GM23338 (cell line): ENCODE results near the gene TMEM63A. TPM values are rescaled to one million over a fixed set of nuclear protein-coding genes. Genes with fewer than 3 reads are reported as not detected.

Source experiments
- ATAC-seq: fragments of 200-7000 bp; cut with Tn5 transposase; 3 replicates; pipeline ENCODE4 v1.9.1; 2020
- DNase-seq: peaks from one replicate; pipeline ENCODE4 v3.0.0-alpha.2; 2015; ENCODE audit warnings: low spot score
- H2AFZ ChIP-seq: fragments of 200-600 bp; sonication (generic); 2 replicates; pipeline ENCODE4 v1.8.0; 2016; ENCODE audit warnings: antibody characterized with exemption, mild to moderate bottlenecking, moderate library complexity
- H3F3A ChIP-seq: fragments of 200-600 bp; sonication (generic); replicated peaks from 2 replicates; pipeline ENCODE4 v1.8.0; 2017; ENCODE audit warnings: antibody characterized with exemption, mixed run types, low read depth
- H3K27ac ChIP-seq: fragments of 200-600 bp; sonication (generic); 2 replicates; pipeline ENCODE4 v1.6.1; 2016; ENCODE audit warnings: low read depth
- H3K27me3 ChIP-seq: fragments of 200-600 bp; sonication (generic); 2 replicates; pipeline ENCODE4 v1.8.0; 2016; ENCODE audit warnings: mild to moderate bottlenecking, mixed run types, moderate library complexity; ENCODE audit not compliant: insufficient read depth
- H3K36me3 ChIP-seq: fragments of 200-600 bp; sonication (generic); 2 replicates; pipeline ENCODE4 v1.8.0; 2016; ENCODE audit warnings: mild to moderate bottlenecking; ENCODE audit not compliant: insufficient read depth
- H3K4me1 ChIP-seq: fragments of 200-600 bp; sonication (generic); 2 replicates; pipeline ENCODE4 v1.8.0; 2016; ENCODE audit warnings: mild to moderate bottlenecking, moderate library complexity; ENCODE audit not compliant: insufficient read depth
- H3K4me2 ChIP-seq: fragments of 200-600 bp; sonication (generic); 2 replicates; pipeline ENCODE4 v1.7.1; 2017; ENCODE audit warnings: mixed run types
- H3K4me3 ChIP-seq: fragments of 200-600 bp; sonication (generic); 2 replicates; pipeline ENCODE4 v1.6.1; 2016; ENCODE audit warnings: mixed run types
- H3K79me2 ChIP-seq: fragments of 200-600 bp; sonication (generic); replicated peaks from 2 replicates; pipeline ENCODE4 v1.8.0; 2017; ENCODE audit warnings: mild to moderate bottlenecking; ENCODE audit not compliant: insufficient read depth
- H3K9me2 ChIP-seq: fragments of 200-600 bp; sonication (generic); 2 replicates; pipeline ENCODE4 v1.8.0; 2017; ENCODE audit not compliant: insufficient read depth
- H4K20me1 ChIP-seq: fragments of 200-600 bp; sonication (generic); replicated peaks from 2 replicates; pipeline ENCODE4 v1.8.0; 2017; ENCODE audit warnings: mild to moderate bottlenecking; ENCODE audit not compliant: insufficient read depth
- H3K27ac Mint-ChIP-seq: 2 replicates; pipeline ENCODE4 v1.8.0; 2020; ENCODE audit warnings: inconsistent platforms, mild to moderate bottlenecking, moderate library complexity, mixed read lengths
- H3K27me3 Mint-ChIP-seq: 3 replicates; pipeline ENCODE4 v1.8.0; 2022; ENCODE audit warnings: low read depth, mild to moderate bottlenecking, moderate library complexity, mixed read lengths, inconsistent platforms; ENCODE audit not compliant: insufficient read depth, poor library complexity
- H3K36me3 Mint-ChIP-seq: 3 replicates; pipeline ENCODE4 v1.8.0; 2021; ENCODE audit warnings: low read depth, mild to moderate bottlenecking, inconsistent platforms, moderate library complexity, mixed read lengths
- H3K4me1 Mint-ChIP-seq: 3 replicates; pipeline ENCODE4 v1.8.0; 2020; ENCODE audit warnings: mild to moderate bottlenecking, inconsistent platforms, mixed read lengths
- H3K4me3 Mint-ChIP-seq: 3 replicates; pipeline ENCODE4 v1.8.0; 2021; ENCODE audit warnings: moderate library complexity, mild to moderate bottlenecking, inconsistent platforms, mixed read lengths
- H3K9me3 Mint-ChIP-seq: 3 replicates; pipeline ENCODE4 v1.8.0; 2020; ENCODE audit warnings: moderate library complexity, mild to moderate bottlenecking, inconsistent platforms, mixed read lengths
- EZH2phosphoT487 ChIP-seq: fragments of 200-600 bp; sonication (generic); IDR thresholded peaks from one replicate; pipeline ENCODE4 v1.8.1; 2018; ENCODE audit warnings: antibody characterized with exemption; ENCODE audit not compliant: unreplicated experiment
- NANOG ChIP-seq: IDR thresholded peaks from 2 replicates; pipeline ENCODE4 v1.6.1; 2016; ENCODE audit warnings: antibody characterized with exemption, borderline replicate concordance
- POLR2AphosphoS5 ChIP-seq: IDR thresholded peaks from 2 replicates; pipeline ENCODE4 v1.6.1; 2016; ENCODE audit warnings: antibody characterized with exemption, low read depth
- ZNF114 ChIP-seq: fragments of 250-450 bp; sonication (Bioruptor Pico); IDR thresholded peaks from 2 replicates; pipeline ENCODE4 v1.5.0; 2020; ENCODE audit warnings: mild to moderate bottlenecking, moderate library complexity
- polyA plus RNA-seq: library from polyadenylated mRNA; unstranded; fragments of >200 nt; fragmentation: Nextera tagmentation; extraction: Ambion mirVana; gene quantifications from 2 replicates; pipeline ENCODE4 v1.2.1, GENCODE V29; 2016
- total RNA-seq: library from RNA; depleted of rRNA; stranded (reverse); fragments of >200 nt; shearing (Covaris generic); gene quantifications from 2 replicates; pipeline ENCODE4 v1.2.3, GENCODE V29; 2014
- TF ChIP-seq, protein P1 (sequence below): fragments of 250-450 bp; sonication (Bioruptor Pico); IDR thresholded peaks from 2 replicates; pipeline ENCODE4 v1.5.0; 2020; ENCODE audit warnings: mild to moderate bottlenecking, moderate library complexity
- TF ChIP-seq, protein P2 (sequence below): IDR thresholded peaks from 2 replicates; pipeline ENCODE4 v1.6.1; 2016; ENCODE audit warnings: antibody characterized with exemption
- TF ChIP-seq, protein P3 (sequence below): IDR thresholded peaks from one replicate; pipeline ENCODE4 v1.6.1; 2018; ENCODE audit warnings: antibody characterized with exemption; ENCODE audit not compliant: unreplicated experiment

The TMEM63A gene
- total and polyA plus RNA-seq, 2 experiments from 2014 or later: 31.7 to 76.9 TPM

DNA sequence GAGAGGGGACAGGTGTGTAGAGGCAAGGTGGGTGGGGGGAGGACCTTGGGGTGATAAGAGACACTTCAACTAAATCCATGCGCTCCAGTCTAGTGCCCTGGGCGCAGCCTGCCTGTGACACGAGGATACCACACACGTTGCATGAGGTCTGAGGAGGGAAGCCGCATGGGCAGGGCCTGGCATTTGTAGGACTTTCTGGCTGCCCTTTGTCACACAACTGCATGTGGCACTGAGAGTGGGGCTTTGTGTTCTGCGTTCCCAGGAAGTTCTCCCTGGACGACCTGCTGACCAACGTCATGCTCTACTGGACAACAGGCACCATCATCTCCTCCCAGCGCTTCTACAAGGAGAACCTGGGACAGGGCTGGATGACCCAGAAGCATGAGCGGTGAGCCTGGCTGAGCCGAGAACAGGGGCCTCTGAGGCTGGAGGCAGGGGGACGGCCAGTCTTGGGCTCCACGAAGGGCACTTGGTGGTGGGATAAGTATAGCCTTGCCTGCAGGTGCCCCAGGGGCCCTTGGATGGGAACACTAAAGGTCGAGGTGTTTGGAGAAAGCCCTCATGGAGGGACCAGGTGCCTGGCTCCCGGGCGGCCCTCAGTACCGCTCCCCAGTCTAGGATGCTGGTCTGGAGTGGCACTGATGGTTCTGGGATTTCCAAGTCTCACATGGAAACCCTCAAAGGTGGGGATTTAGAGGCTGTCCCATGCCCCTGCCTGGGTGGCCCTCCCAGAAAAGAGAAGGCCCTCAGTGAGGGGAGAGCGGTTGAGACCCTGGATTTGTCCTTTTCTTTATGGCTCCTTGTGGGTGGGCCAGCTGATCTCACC, 37.7 kb downstream of the TMEM63A start (continued):
- TF ChIP-seq, protein P1, sequence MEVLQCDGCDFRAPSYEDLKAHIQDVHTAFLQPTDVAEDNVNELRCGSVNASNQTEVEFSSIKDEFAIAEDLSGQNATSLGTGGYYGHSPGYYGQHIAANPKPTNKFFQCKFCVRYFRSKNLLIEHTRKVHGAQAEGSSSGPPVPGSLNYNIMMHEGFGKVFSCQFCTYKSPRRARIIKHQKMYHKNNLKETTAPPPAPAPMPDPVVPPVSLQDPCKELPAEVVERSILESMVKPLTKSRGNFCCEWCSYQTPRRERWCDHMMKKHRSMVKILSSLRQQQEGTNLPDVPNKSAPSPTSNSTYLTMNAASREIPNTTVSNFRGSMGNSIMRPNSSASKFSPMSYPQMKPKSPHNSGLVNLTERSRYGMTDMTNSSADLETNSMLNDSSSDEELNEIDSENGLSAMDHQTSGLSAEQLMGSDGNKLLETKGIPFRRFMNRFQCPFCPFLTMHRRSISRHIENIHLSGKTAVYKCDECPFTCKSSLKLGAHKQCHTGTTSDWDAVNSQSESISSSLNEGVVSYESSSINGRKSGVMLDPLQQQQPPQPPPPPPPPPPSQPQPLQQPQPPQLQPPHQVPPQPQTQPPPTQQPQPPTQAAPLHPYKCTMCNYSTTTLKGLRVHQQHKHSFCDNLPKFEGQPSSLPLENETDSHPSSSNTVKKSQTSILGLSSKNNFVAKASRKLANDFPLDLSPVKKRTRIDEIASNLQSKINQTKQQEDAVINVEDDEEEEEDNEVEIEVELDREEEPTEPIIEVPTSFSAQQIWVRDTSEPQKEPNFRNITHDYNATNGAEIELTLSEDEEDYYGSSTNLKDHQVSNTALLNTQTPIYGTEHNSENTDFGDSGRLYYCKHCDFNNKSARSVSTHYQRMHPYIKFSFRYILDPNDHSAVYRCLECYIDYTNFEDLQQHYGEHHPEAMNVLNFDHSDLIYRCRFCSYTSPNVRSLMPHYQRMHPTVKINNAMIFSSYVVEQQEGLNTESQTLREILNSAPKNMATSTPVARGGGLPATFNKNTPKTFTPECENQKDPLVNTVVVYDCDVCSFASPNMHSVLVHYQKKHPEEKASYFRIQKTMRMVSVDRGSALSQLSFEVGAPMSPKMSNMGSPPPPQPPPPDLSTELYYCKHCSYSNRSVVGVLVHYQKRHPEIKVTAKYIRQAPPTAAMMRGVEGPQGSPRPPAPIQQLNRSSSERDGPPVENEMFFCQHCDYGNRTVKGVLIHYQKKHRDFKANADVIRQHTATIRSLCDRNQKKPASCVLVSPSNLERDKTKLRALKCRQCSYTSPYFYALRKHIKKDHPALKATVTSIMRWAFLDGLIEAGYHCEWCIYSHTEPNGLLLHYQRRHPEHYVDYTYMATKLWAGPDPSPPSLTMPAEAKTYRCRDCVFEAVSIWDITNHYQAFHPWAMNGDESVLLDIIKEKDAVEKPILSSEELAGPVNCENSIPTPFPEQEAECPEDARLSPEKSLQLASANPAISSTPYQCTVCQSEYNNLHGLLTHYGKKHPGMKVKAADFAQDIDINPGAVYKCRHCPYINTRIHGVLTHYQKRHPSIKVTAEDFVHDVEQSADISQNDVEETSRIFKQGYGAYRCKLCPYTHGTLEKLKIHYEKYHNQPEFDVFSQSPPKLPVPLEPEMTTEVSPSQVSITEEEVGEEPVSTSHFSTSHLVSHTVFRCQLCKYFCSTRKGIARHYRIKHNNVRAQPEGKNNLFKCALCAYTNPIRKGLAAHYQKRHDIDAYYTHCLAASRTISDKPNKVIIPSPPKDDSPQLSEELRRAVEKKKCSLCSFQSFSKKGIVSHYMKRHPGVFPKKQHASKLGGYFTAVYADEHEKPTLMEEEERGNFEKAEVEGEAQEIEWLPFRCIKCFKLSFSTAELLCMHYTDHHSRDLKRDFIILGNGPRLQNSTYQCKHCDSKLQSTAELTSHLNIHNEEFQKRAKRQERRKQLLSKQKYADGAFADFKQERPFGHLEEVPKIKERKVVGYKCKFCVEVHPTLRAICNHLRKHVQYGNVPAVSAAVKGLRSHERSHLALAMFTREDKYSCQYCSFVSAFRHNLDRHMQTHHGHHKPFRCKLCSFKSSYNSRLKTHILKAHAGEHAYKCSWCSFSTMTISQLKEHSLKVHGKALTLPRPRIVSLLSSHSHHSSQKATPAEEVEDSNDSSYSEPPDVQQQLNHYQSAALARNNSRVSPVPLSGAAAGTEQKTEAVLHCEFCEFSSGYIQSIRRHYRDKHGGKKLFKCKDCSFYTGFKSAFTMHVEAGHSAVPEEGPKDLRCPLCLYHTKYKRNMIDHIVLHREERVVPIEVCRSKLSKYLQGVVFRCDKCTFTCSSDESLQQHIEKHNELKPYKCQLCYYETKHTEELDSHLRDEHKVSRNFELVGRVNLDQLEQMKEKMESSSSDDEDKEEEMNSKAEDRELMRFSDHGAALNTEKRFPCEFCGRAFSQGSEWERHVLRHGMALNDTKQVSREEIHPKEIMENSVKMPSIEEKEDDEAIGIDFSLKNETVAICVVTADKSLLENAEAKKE (CRISPR knock-in tag): no peak
- TF ChIP-seq ZNF114 (CRISPR knock-in tag) (no peak), EZH2phosphoT487 (no peak)
- TF ChIP-seq, protein P2, sequence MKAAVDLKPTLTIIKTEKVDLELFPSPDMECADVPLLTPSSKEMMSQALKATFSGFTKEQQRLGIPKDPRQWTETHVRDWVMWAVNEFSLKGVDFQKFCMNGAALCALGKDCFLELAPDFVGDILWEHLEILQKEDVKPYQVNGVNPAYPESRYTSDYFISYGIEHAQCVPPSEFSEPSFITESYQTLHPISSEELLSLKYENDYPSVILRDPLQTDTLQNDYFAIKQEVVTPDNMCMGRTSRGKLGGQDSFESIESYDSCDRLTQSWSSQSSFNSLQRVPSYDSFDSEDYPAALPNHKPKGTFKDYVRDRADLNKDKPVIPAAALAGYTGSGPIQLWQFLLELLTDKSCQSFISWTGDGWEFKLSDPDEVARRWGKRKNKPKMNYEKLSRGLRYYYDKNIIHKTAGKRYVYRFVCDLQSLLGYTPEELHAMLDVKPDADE: no peak

DNA sequence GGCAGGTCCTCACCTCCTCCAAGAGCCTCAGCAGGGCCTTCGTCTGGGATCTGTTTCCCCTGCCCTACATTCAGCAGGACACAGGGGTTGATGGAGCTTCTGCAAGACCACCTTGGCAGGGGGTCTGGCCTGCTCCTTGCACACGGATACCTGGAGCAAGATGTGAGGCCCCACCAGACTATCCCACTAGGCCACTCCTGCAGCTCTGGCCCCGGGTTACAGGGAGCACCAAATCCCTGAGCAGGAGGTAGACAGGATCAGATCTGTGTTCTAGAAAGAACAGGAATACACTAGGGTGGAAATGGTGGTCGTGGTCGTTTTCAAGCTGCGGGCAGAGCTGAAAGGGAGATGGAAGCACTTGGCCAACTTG, 38.8 kb downstream of the TMEM63A start:
- Histone ChIP-seq H3F3A (peaks cover 45% of the 10 kb centered on the region), H3K4me3 (no peak overlapping the region), H3K9me2 (no peaks in the 10 kb centered on the region), H3K27ac (no peak overlapping the region; the same call in 1 of the 2 replicates), H3K79me2 (no peaks in the 10 kb centered on the region), H3K4me1 (peaks cover 8% of the 10 kb centered on the region), H3K27me3 (no peaks in the 10 kb centered on the region), H3K4me2 (no peak overlapping the region), H3K36me3 (no peaks in the 10 kb centered on the region; the same call in 1 of the 2 replicates), H4K20me1 (no peaks in the 10 kb centered on the region; the same call in 1 of the 2 replicates), H2AFZ (no peak overlapping the region)
- peaks cover 10% of the 10 kb centered on the region for H3K27me3 Mint-ChIP-seq
- TF ChIP-seq NANOG (no peak), POLR2AphosphoS5 (peak; percentile 15; the same call in 1 of the 2 replicates)
- TF ChIP-seq, protein P3, sequence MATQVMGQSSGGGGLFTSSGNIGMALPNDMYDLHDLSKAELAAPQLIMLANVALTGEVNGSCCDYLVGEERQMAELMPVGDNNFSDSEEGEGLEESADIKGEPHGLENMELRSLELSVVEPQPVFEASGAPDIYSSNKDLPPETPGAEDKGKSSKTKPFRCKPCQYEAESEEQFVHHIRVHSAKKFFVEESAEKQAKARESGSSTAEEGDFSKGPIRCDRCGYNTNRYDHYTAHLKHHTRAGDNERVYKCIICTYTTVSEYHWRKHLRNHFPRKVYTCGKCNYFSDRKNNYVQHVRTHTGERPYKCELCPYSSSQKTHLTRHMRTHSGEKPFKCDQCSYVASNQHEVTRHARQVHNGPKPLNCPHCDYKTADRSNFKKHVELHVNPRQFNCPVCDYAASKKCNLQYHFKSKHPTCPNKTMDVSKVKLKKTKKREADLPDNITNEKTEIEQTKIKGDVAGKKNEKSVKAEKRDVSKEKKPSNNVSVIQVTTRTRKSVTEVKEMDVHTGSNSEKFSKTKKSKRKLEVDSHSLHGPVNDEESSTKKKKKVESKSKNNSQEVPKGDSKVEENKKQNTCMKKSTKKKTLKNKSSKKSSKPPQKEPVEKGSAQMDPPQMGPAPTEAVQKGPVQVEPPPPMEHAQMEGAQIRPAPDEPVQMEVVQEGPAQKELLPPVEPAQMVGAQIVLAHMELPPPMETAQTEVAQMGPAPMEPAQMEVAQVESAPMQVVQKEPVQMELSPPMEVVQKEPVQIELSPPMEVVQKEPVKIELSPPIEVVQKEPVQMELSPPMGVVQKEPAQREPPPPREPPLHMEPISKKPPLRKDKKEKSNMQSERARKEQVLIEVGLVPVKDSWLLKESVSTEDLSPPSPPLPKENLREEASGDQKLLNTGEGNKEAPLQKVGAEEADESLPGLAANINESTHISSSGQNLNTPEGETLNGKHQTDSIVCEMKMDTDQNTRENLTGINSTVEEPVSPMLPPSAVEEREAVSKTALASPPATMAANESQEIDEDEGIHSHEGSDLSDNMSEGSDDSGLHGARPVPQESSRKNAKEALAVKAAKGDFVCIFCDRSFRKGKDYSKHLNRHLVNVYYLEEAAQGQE: no peak
- H3K4me1 Mint-ChIP-seq: peaks cover 16% of the 10 kb centered on the region
- no peak overlapping the region for H3K4me3 Mint-ChIP-seq
- DNase-seq (no peak), ATAC-seq (no peak)
- no peaks in the 10 kb centered on the region; the same call in 1 of the 3 replicates for H3K9me3 Mint-ChIP-seq
- H3K36me3 Mint-ChIP-seq: peaks cover 46% of the 10 kb centered on the region
- no peak overlapping the region for H3K27ac Mint-ChIP-seq
